Adrenal gland (tissue), 5 donors: ENCODE data around the gene GLCE.
"Not testable (repeated sequence)": the region's sequence is repeated elsewhere in the genome, so short reads cannot be mapped to it uniquely, and the experiment has no call there.

ENCODE experiments used
- CTCF ChIP-seq, 6 experiments: fragments of 450-650 bp in 4 of 6; fragments of 200-600 bp in 2 of 6; sonication (generic) in 1 of 6; IDR thresholded peaks; 1 replicate in 5 of 6; 2 replicates in 1 of 6; pipeline versions ENCODE4 v1.5.1 to v1.8.0; 2016 to 2021; ENCODE audit warnings: antibody characterized with exemption in 6 of 6, mild to moderate bottlenecking in 2 of 6, moderate library complexity in 1 of 6
- POLR2A ChIP-seq, 2 donors: fragments of 450-650 bp; IDR thresholded peaks; one replicate each; pipeline ENCODE4 v1.6.1; 2017; ENCODE audit warnings: antibody characterized with exemption in 2 of 2, mild to moderate bottlenecking in 2 of 2, moderate library complexity in 1 of 2
- donor health status: DM: no; HTN: no; CAD: no.

GRCh38 chr15:69153587-69153986 is 6.8 kb upstream of the GLCE start:
- not testable (repeated sequence) for TF ChIP-seq CTCF, POLR2A (IDR thresholded peaks at IDR 0.05)
